Fibroblast of lung (primary cell): ENCODE results near the gene IL1RAPL2. TPM values are rescaled to one million over a fixed set of nuclear protein-coding genes. Genes with fewer than 3 reads are reported as not detected.

Source experiments
- DNase-seq, 2 donors: peaks; one replicate each; pipeline versions ENCODE4 v3.0.0 to v3.0.0-alpha.2; 2010; ENCODE audit warnings: low read depth in 2 of 2
- H2AFZ ChIP-seq: 2 replicates; pipeline ENCODE4 v1.5.1; 2012; ENCODE audit warnings: low read length, control low read depth, inconsistent platforms
- H3K27ac ChIP-seq: 2 replicates; pipeline ENCODE4 v1.5.1; 2011; ENCODE audit warnings: low read length, control low read depth; ENCODE audit not compliant: insufficient read depth
- H3K27me3 ChIP-seq: 2 replicates; pipeline ENCODE4 v1.5.1; 2011; ENCODE audit warnings: mild to moderate bottlenecking, low read length; ENCODE audit not compliant: control insufficient read depth, insufficient read depth
- H3K36me3 ChIP-seq: 2 replicates; pipeline ENCODE4 v1.5.1; 2011; ENCODE audit warnings: low read length; ENCODE audit not compliant: control insufficient read depth, insufficient read depth
- H3K4me1 ChIP-seq: 2 replicates; pipeline ENCODE4 v1.5.1; 2011; ENCODE audit warnings: low read length; ENCODE audit not compliant: control insufficient read depth, insufficient read depth; ENCODE audit errors: extremely low read depth
- H3K4me2 ChIP-seq: 2 replicates; pipeline ENCODE4 v1.5.1; 2011; ENCODE audit warnings: low read length, control low read depth; ENCODE audit not compliant: insufficient read depth; ENCODE audit errors: extremely low read depth
- H3K4me3 ChIP-seq, 4 experiments: fragments of 200-600 bp in 1 of 4; sonication (generic) in 1 of 4; replicated peaks in 1 of 4; 2 replicates each; pipeline ENCODE4 v1.5.1; 2011 to 2016; ENCODE audit warnings: low read length in 4 of 4, low read depth in 3 of 4, mild to moderate bottlenecking in 3 of 4, control low read depth in 2 of 4, inconsistent platforms in 1 of 4, mixed read lengths in 1 of 4; ENCODE audit not compliant: insufficient read depth in 1 of 4; ENCODE audit errors: control extremely low read depth in 1 of 4
- H3K79me2 ChIP-seq: 2 replicates; pipeline ENCODE4 v1.5.1; 2012; ENCODE audit warnings: mild to moderate bottlenecking, low read length, inconsistent platforms; ENCODE audit not compliant: control insufficient read depth, insufficient read depth
- H3K9ac ChIP-seq: 2 replicates; pipeline ENCODE4 v1.5.1; 2011; ENCODE audit warnings: mild to moderate bottlenecking, low read length, control low read depth; ENCODE audit not compliant: insufficient read depth
- H3K9me3 ChIP-seq: 2 replicates; pipeline ENCODE4 v1.5.1; 2012; ENCODE audit warnings: low read depth, low read length; ENCODE audit not compliant: control insufficient read depth, insufficient read depth
- H4K20me1 ChIP-seq: 2 replicates; pipeline ENCODE4 v1.5.1; 2011; ENCODE audit warnings: low read length; ENCODE audit not compliant: control insufficient read depth, insufficient read depth; ENCODE audit errors: extremely low read depth
- EZH2 ChIP-seq: IDR thresholded peaks from 2 replicates; pipeline ENCODE4 v1.5.1; 2012; ENCODE audit warnings: low read length, control low read depth, mild to moderate bottlenecking; ENCODE audit errors: missing control alignments
- polyA plus RNA-seq, 2 donors: library from polyadenylated mRNA; depleted of rRNA in 1 of 2; stranded (reverse) in 1 of 2; unstranded in 1 of 2; fragments of >200 nt; gene quantifications; 2 replicates each; pipeline ENCODE4 v1.2.1, GENCODE V29; 2011 to 2012; ENCODE audit warnings: missing spikeins in 1 of 2
- total RNA-seq: library from RNA; depleted of rRNA; stranded (reverse); fragments of >200 nt; gene quantifications from 2 replicates; pipeline ENCODE4 v1.2.1, GENCODE V29; 2014
- TF ChIP-seq, protein P1 (sequence below), 2 donors: IDR thresholded peaks in 1 of 2; conservative IDR thresholded peaks in 1 of 2; 1 replicate in 1 of 2; 2 replicates in 1 of 2; pipeline ENCODE4 v1.5.1; 2011 to 2012; ENCODE audit warnings: low read length in 2 of 2, control low read depth in 1 of 2, inconsistent platforms in 1 of 2, low read depth in 1 of 2, mild to moderate bottlenecking in 1 of 2

The IL1RAPL2 gene
- total and polyA plus RNA-seq, 2 donors (not counting 1 experiment from before 2014, with no cell fraction given), result 0.22 TPM; not detected in 1

DNA sequence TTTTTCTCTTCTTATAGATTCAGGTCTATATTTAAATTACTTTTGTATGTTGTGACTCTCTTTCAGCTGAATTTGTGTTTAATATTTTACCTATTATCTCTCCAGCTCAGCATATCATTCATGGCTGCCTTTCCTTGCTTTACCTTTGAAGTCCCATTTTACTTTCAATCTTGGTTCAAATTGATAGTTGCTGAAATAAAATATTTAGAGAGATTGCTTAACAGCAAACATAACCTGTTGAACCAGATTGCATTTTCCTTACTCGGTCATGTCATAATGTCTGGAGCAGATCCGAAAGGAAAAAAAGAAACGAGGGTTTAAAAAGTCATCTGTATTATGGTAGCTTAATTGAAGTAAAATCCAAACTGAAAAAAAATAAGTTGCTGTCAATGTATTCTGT, 94.1 kb downstream of the IL1RAPL2 start:
- Histone ChIP-seq H2AFZ (no peak overlapping the region), H3K4me1 (no peaks in the 10 kb centered on the region), H3K9me3 (no peaks in the 10 kb centered on the region), H4K20me1 (no peaks in the 10 kb centered on the region), H3K27me3 (no peaks in the 10 kb centered on the region), H3K27ac (no peak overlapping the region), H3K4me2 (no peak overlapping the region), H3K79me2 (no peaks in the 10 kb centered on the region), H3K9ac (no peak overlapping the region), H3K36me3 (no peaks in the 10 kb centered on the region), H3K4me3 (no peak overlapping the region)
- DNase-seq, result no peak
- TF ChIP-seq EZH2, result no peak
- TF ChIP-seq, protein P1, sequence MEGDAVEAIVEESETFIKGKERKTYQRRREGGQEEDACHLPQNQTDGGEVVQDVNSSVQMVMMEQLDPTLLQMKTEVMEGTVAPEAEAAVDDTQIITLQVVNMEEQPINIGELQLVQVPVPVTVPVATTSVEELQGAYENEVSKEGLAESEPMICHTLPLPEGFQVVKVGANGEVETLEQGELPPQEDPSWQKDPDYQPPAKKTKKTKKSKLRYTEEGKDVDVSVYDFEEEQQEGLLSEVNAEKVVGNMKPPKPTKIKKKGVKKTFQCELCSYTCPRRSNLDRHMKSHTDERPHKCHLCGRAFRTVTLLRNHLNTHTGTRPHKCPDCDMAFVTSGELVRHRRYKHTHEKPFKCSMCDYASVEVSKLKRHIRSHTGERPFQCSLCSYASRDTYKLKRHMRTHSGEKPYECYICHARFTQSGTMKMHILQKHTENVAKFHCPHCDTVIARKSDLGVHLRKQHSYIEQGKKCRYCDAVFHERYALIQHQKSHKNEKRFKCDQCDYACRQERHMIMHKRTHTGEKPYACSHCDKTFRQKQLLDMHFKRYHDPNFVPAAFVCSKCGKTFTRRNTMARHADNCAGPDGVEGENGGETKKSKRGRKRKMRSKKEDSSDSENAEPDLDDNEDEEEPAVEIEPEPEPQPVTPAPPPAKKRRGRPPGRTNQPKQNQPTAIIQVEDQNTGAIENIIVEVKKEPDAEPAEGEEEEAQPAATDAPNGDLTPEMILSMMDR (conservative IDR thresholded peaks at IDR 0.05 in 1 of 2, IDR thresholded peaks at IDR 0.05 in 1 of 2; ENCODE audit: low read depth in 1 of 2, low read length in 2 of 2), result no peak

DNA sequence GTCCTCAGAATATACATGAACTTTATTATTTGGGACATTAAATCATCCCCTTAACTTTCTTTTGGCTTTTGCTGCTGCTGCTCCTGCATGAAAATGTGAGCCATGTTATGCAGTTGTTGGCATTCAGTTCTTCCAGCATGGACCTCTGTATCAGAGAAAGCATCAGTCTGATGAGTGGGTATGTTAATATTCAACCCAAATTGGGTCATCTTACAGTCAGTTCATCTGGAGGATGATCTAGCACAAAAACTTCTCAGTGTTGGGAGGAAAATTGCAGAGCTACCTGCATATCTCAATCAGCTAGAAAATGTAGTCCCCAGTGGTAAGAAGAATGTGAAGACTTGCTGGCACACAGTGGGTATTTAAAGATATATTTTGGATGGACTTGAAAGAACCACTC, 96.7 kb downstream of the IL1RAPL2 start:
- Histone ChIP-seq H3K27me3 (no peaks in the 10 kb centered on the region), H3K4me2 (no peak overlapping the region), H3K79me2 (no peaks in the 10 kb centered on the region), H3K36me3 (no peaks in the 10 kb centered on the region), H3K9ac (no peak overlapping the region), H3K9me3 (no peaks in the 10 kb centered on the region), H3K4me3 (no peak overlapping the region), H2AFZ (no peak overlapping the region), H4K20me1 (no peaks in the 10 kb centered on the region), H3K27ac (no peak overlapping the region), H3K4me1 (no peaks in the 10 kb centered on the region)
- no peak for DNase-seq
- TF ChIP-seq EZH2, result no peak
- TF ChIP-seq, protein P1 (conservative IDR thresholded peaks at IDR 0.05 in 1 of 2, IDR thresholded peaks at IDR 0.05 in 1 of 2; ENCODE audit: low read depth in 1 of 2, low read length in 2 of 2), result no peak

DNA sequence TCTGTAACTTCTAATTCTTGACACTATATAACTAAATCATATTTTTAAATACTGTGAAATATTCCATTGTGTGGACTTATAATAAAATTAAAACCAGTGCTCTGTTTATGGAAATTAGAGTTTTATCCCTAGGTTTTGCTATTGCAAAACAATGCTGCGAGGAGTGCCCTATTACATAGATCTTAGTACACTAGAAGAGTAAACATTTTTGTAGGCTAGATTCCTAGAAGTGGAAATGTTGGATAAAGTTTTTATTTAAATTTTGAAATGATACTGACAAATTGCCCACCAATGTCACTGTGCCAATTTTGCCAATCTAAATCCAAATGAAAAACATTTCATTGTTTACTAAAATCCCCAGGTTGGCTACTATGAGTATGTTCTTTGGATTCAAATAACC, 99.7 kb downstream of the IL1RAPL2 start:
- Histone ChIP-seq H3K36me3 (no peaks in the 10 kb centered on the region), H2AFZ (no peak overlapping the region)
- no peak for TF ChIP-seq EZH2

More for the DNA sequence above, 99.7 kb downstream of the IL1RAPL2 start:
- no peak for DNase-seq
- Histone ChIP-seq H3K4me1 (no peaks in the 10 kb centered on the region), H3K9me3 (no peaks in the 10 kb centered on the region), H3K79me2 (no peaks in the 10 kb centered on the region), H3K27me3 (no peaks in the 10 kb centered on the region), H3K9ac (no peak overlapping the region), H4K20me1 (no peaks in the 10 kb centered on the region), H3K4me3 (no peak overlapping the region), H3K27ac (no peak overlapping the region), H3K4me2 (no peak overlapping the region)
